Muscle of leg (tissue), 11 donors: ENCODE results near the gene LRP1B. TPM values are rescaled to one million over a fixed set of nuclear protein-coding genes. Genes with fewer than 3 reads are reported as not detected.

Experiments
- DNase-seq: peaks from one replicate; pipeline ENCODE4 v3.0.0; 2013
- H3K27ac ChIP-seq: one replicate; pipeline ENCODE4 v1.5.1; 2013; ENCODE audit warnings: mild to moderate bottlenecking, low read length, control low read depth
- H3K27me3 ChIP-seq: one replicate; pipeline ENCODE4 v1.6.1; 2013; ENCODE audit warnings: low read length; ENCODE audit not compliant: control insufficient read depth, insufficient read depth
- H3K36me3 ChIP-seq: one replicate; pipeline ENCODE4 v1.6.1; 2013; ENCODE audit warnings: low read length; ENCODE audit not compliant: control insufficient read depth, insufficient read depth
- H3K4me1 ChIP-seq: one replicate; pipeline ENCODE4 v1.6.1; 2013; ENCODE audit warnings: low read length; ENCODE audit not compliant: control insufficient read depth, insufficient read depth
- H3K4me3 ChIP-seq: one replicate; pipeline ENCODE4 v1.5.1; 2013; ENCODE audit warnings: low read length, control low read depth
- H3K9me3 ChIP-seq: replicated peaks from 2 replicates; pipeline ENCODE4 v1.6.1; 2013; ENCODE audit warnings: low read depth, low read length; ENCODE audit not compliant: control insufficient read depth
- WGBS: methylation state at CpG from one replicate; pipeline ENCODE4 v1.1.5; 2013; ENCODE audit warnings: missing lambda C conversion rate; ENCODE audit not compliant: insufficient coverage; 5-methylcytosine and 5-hydroxymethylcytosine counted together
- polyA plus RNA-seq, 8 donors: library from polyadenylated mRNA; unstranded; fragments of 120-200 nt; gene quantifications; one replicate each; pipeline versions ENCODE4 v1.2.1 to v1.2.3, GENCODE V29; 2013; ENCODE audit warnings: inconsistent platforms in 1 of 8, low replicate concordance in 1 of 8; ENCODE audit not compliant: insufficient read length in 8 of 8, insufficient read depth in 1 of 8
- total RNA-seq: library from RNA; stranded (reverse); fragments of 120-200 nt; gene quantifications from one replicate; pipeline ENCODE4 v1.2.4, GENCODE V29; 2013

The LRP1B gene
- total and polyA plus RNA-seq, 9 donors, result 0.84 to 2.3 (median 1.4) TPM

- WGBS, result 20% methylated on average over 1 of the region's 1 CpG
- no peaks in the 10 kb centered on the region for H3K4me1 ChIP-seq
- H3K36me3 ChIP-seq, result no peaks in the 10 kb centered on the region
- no peaks in the 10 kb centered on the region for H3K27me3 ChIP-seq
- DNase-seq, result peak; percentile 38
- no peaks in the 10 kb centered on the region for H3K9me3 ChIP-seq
- no peak overlapping the region for H3K27ac ChIP-seq
- no peak overlapping the region for H3K4me3 ChIP-seq
Measured at GRCh38 chr2:141714496-141714895, 416.3 kb downstream of the LRP1B start.

DNA sequence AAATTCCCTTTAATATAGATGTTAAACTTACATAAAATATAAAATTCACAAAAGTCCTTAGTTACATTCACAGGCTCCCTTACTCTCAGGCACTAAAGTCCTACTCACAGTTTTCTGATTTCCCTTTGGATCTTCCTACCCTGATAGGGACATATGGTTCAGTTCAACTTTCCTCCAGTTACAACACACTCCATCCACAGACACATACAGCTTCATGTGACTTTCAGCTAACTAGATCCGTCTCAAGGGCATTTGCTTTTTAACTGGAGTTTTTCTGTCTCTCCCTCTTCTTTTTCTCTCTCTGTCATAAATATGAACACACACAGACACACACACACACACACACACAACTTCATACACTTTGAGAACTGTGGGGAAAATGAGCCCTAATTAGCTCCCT is 419.2 kb downstream of the LRP1B start:
- WGBS, result no CpG with 5 or more reads among the region's 1 CpG
- DNase-seq, result peak; percentile 17
- no peaks in the 10 kb centered on the region for H3K27me3 ChIP-seq

GRCh38 chr2:141710589-141711239 is 420.1 kb downstream of the LRP1B start:
- no peak for DNase-seq
- Histone ChIP-seq H3K4me3 (no peak overlapping the region), H3K27ac (no peak overlapping the region), H3K4me1 (no peaks in the 10 kb centered on the region), H3K27me3 (no peaks in the 10 kb centered on the region), H3K9me3 (no peaks in the 10 kb centered on the region), H3K36me3 (no peaks in the 10 kb centered on the region)
- no CpG with 5 or more reads among the region's 3 CpGs for WGBS

More for the DNA sequence above, 419.2 kb downstream of the LRP1B start:
- Histone ChIP-seq H3K4me1 (no peaks in the 10 kb centered on the region), H3K27ac (no peak overlapping the region), H3K4me3 (no peak overlapping the region), H3K9me3 (no peaks in the 10 kb centered on the region), H3K36me3 (no peaks in the 10 kb centered on the region)

- DNase-seq, result no peak
- Histone ChIP-seq H3K27me3 (no peaks in the 10 kb centered on the region), H3K4me3 (no peak overlapping the region), H3K9me3 (no peaks in the 10 kb centered on the region), H3K36me3 (no peaks in the 10 kb centered on the region), H3K27ac (no peak overlapping the region), H3K4me1 (no peaks in the 10 kb centered on the region)
- 77% methylated on average over 1 of the region's 2 CpGs for WGBS
Measured at GRCh38 chr2:141709756-141710155, 421.1 kb downstream of the LRP1B start.

- Histone ChIP-seq H3K4me1 (no peaks in the 10 kb centered on the region), H3K27ac (no peak overlapping the region), H3K9me3 (no peaks in the 10 kb centered on the region), H3K27me3 (no peaks in the 10 kb centered on the region), H3K4me3 (no peak overlapping the region), H3K36me3 (no peaks in the 10 kb centered on the region)
- 33% methylated on average over 1 of the region's 3 CpGs for WGBS
- DNase-seq, result no peak
Measured at GRCh38 chr2:141707486-141707885, 423.3 kb downstream of the LRP1B start.

DNA sequence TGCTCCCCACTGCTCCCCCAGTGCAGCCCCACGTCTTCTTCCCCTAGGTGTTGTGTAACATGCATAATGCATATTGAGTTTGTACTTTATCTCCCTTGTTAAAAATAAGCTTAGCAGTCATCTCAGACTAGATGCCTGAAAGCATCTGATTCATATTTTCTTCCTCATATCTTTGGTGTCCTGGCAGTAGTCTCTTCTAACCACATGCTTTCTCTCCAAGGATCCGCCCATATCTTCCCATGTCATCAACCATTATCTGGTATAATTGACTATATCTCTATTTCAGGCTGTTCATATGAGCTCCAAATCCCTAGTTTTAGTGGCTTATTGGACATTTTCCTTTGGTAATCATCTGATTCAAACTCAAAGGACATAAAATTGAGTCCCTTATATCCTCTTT is 426.3 kb downstream of the LRP1B start:
- no peaks in the 10 kb centered on the region for H3K4me1 ChIP-seq
- no peak overlapping the region for H3K4me3 ChIP-seq
- DNase-seq, result no peak
- no peaks in the 10 kb centered on the region for H3K36me3 ChIP-seq
- H3K27ac ChIP-seq, result no peak overlapping the region
- no peaks in the 10 kb centered on the region for H3K27me3 ChIP-seq
- no peaks in the 10 kb centered on the region for H3K9me3 ChIP-seq
- no CpG with 5 or more reads among the region's 2 CpGs for WGBS

GRCh38 chr2:141703501-141703900 is 427.3 kb downstream of the LRP1B start:
- WGBS, result no CpG with 5 or more reads among the region's 3 CpGs
- H3K27me3 ChIP-seq, result no peaks in the 10 kb centered on the region
- no peaks in the 10 kb centered on the region for H3K4me1 ChIP-seq
- no peaks in the 10 kb centered on the region for H3K9me3 ChIP-seq
- no peaks in the 10 kb centered on the region for H3K36me3 ChIP-seq
- no peak overlapping the region for H3K27ac ChIP-seq
- no peak for DNase-seq
- no peak overlapping the region for H3K4me3 ChIP-seq

GRCh38 chr2:141701618-141702017 is 429.2 kb downstream of the LRP1B start:
- Histone ChIP-seq H3K9me3 (no peaks in the 10 kb centered on the region), H3K4me3 (no peak overlapping the region), H3K36me3 (no peaks in the 10 kb centered on the region), H3K27ac (no peak overlapping the region), H3K27me3 (no peaks in the 10 kb centered on the region), H3K4me1 (no peaks in the 10 kb centered on the region)
- DNase-seq, result peak; percentile 13
- no CpG with 5 or more reads among the region's 3 CpGs for WGBS

GRCh38 chr2:141699573-141699972 is 431.2 kb downstream of the LRP1B start:
- DNase-seq, result no peak
- H3K27me3 ChIP-seq, result no peaks in the 10 kb centered on the region
- no peaks in the 10 kb centered on the region for H3K4me1 ChIP-seq

GRCh38 chr2:141698500-141698899 is 432.3 kb downstream of the LRP1B start:
- Histone ChIP-seq H3K9me3 (no peaks in the 10 kb centered on the region), H3K4me1 (no peaks in the 10 kb centered on the region), H3K36me3 (no peaks in the 10 kb centered on the region), H3K27me3 (no peaks in the 10 kb centered on the region), H3K4me3 (no peak overlapping the region), H3K27ac (no peak overlapping the region)
- DNase-seq, result no peak
- no CpG with 5 or more reads among the region's 2 CpGs for WGBS

More at GRCh38 chr2:141699573-141699972, 431.2 kb downstream of the LRP1B start:
- Histone ChIP-seq H3K36me3 (no peaks in the 10 kb centered on the region), H3K27ac (no peak overlapping the region), H3K4me3 (no peak overlapping the region), H3K9me3 (no peaks in the 10 kb centered on the region)
- no CpG with 5 or more reads among the region's 4 CpGs for WGBS

- H3K4me3 ChIP-seq, result no peak overlapping the region
- WGBS, result no CpG with 5 or more reads among the region's 3 CpGs
Measured at GRCh38 chr2:141697035-141697434, 433.8 kb downstream of the LRP1B start.

More at GRCh38 chr2:141697035-141697434, 433.8 kb downstream of the LRP1B start:
- no peaks in the 10 kb centered on the region for H3K27me3 ChIP-seq
- H3K27ac ChIP-seq, result no peak overlapping the region
- no peak for DNase-seq
- H3K9me3 ChIP-seq, result no peaks in the 10 kb centered on the region
- H3K36me3 ChIP-seq, result no peaks in the 10 kb centered on the region
- H3K4me1 ChIP-seq, result no peaks in the 10 kb centered on the region
